Stimulated activated naive CD8-positive, alpha-beta T cell treated with anti-CD3 and anti-CD28 coated beads, Interleukin-15, amount 100 ng/mL, for 72 hours (primary cell): ENCODE measurements around the gene JAZF1.

Experiments used
- ATAC-seq: fragments of 150-1000 bp; cut with Tn5 transposase; 2 replicates; pipeline ENCODE4 v1.10.0; 2021; ENCODE audit warnings: mild to moderate bottlenecking, moderate library complexity
- DNase-seq, 2 donors: peaks; one replicate each; pipeline ENCODE4 v3.0.0; 2021 to 2022
- H3K27ac Mint-ChIP-seq, 2 donors: one replicate each; pipeline ENCODE4 v1.8.0; 2022; ENCODE audit warnings: mild to moderate bottlenecking in 2 of 2, mixed read lengths in 2 of 2, moderate library complexity in 2 of 2
- H3K27me3 Mint-ChIP-seq: one replicate; pipeline ENCODE4 v1.8.0; 2022; ENCODE audit warnings: mixed read lengths
- H3K4me1 Mint-ChIP-seq: one replicate; pipeline ENCODE4 v1.8.0; 2022; ENCODE audit warnings: mild to moderate bottlenecking, mixed read lengths
- H3K4me3 Mint-ChIP-seq, 2 donors: one replicate each; pipeline ENCODE4 v1.8.0; 2022; ENCODE audit warnings: mild to moderate bottlenecking in 2 of 2, mixed read lengths in 2 of 2, moderate library complexity in 1 of 2
- H3K9me3 Mint-ChIP-seq, 2 donors: one replicate each; pipeline ENCODE4 v1.8.0; 2022; ENCODE audit warnings: mixed read lengths in 2 of 2

JAZF1 gene

DNA sequence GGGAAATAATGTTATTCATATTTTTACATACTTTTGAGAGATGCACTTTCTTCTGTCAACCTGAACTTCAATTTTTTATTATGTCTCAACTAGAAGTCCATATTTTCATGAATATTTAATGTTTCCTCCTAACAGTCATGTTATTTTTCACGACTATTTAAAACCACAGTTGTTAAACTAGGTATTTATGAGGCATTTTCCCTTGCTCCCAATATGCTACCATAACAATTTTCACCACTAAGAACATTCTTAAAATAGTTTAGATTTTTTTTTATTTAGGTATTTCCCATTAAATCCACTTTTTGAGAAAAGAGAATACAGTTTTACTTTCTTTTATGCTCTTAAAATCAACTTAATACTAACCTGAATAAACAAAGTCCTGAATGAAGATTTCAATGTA, 89.4 kb downstream of the JAZF1 start:
- ATAC-seq (no peak), DNase-seq (no peak)
- peaks cover 34% of the 10 kb centered on the region for H3K4me1 Mint-ChIP-seq
- H3K9me3 Mint-ChIP-seq: no peaks in the 10 kb centered on the region
- H3K4me3 Mint-ChIP-seq: no peak overlapping the region
- no peak overlapping the region for H3K27ac Mint-ChIP-seq
- H3K27me3 Mint-ChIP-seq: no peaks in the 10 kb centered on the region

DNA sequence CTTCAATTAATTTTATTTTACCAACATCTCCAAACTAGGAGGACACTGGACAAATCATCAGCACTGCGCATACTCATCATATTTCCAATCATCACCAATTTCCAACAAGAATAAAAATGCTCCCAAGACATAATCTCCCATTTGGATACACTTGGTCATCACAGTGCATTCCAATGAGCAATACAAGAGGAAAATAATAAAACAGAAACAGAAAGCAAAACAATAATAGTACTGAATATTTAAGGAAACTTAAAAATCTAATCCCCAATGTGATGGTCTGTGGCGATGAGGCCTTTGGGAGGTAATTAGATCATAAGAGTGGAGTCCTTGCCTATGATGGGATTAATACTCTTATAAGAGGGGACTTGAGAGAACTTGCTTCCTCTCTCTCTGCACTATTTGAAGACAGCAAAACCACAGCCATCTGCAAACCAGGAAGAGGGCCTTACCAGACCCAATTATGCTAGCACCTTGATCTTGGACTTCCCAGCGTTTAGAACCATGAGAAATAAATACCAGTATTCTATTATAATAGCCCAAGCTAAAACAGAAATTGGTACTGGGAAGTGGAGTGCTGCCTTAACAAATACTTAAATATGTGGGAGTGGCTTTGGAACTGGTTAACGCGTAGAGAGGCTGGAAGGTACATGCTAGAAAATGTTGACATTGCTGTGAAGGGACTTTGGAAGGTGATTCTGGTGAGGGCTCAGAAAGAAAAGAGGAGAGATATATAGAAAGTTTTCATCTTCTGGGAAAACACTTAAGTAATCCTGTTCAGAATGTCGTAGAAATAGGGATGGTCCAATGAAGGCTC, 91.5 kb downstream of the JAZF1 start:
- no peaks in the 10 kb centered on the region for H3K27me3 Mint-ChIP-seq
- no peak overlapping the region for H3K4me3 Mint-ChIP-seq
- H3K9me3 Mint-ChIP-seq: no peaks in the 10 kb centered on the region
- ATAC-seq: no peak
- peak overlapping the region in 1 of 2 donors; percentile 19 for H3K27ac Mint-ChIP-seq
- DNase-seq: no peak
- H3K4me1 Mint-ChIP-seq: peaks cover 29% of the 10 kb centered on the region

DNA sequence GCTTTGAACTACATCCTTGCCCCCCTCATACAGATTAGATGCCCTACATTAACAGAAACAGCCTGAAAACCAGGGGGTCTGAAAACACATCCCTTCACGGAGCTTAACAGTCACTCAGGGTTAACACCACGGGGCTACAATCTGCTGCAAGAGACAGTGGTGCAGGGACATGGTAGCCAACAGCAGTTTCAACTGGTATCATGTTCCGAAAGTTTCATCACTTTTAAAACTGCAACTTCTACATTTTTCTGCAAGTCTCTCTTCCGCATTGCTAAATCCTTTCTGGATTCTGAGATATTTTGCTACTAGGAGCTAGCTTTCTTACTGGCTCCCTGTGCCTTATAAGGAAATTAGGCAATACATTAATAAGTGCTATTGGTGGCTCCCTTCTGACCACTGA, 92.6 kb downstream of the JAZF1 start:
- no peak for ATAC-seq
- DNase-seq: no peak
- Mint-ChIP-seq H3K27ac (no peak overlapping the region), H3K9me3 (no peaks in the 10 kb centered on the region), H3K4me1 (peaks cover 24% of the 10 kb centered on the region), H3K27me3 (no peaks in the 10 kb centered on the region), H3K4me3 (no peak overlapping the region)

DNA sequence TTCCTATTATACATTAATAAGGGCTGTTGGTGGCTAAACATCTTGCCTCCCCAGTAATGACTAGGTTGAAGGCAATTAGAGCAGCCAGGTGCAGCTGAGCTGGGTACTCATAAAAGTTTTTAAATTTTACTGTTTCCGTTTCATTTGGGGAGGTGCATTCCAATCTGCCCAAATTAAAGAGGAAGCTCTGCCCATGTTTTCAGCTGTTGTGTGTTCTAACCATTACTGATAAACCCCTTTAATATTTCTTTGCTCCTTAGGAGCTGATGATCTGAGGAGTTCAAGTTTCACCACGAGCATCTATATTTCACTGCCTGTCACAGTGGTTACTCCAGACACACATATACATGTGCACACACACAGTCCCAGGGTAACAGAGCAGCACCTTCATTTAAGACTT, 94.4 kb downstream of the JAZF1 start:
- DNase-seq (no peak), ATAC-seq (no peak)
- Mint-ChIP-seq H3K27ac (no peak overlapping the region), H3K27me3 (no peaks in the 10 kb centered on the region), H3K4me1 (peaks cover 24% of the 10 kb centered on the region), H3K4me3 (no peak overlapping the region), H3K9me3 (no peaks in the 10 kb centered on the region)

DNA sequence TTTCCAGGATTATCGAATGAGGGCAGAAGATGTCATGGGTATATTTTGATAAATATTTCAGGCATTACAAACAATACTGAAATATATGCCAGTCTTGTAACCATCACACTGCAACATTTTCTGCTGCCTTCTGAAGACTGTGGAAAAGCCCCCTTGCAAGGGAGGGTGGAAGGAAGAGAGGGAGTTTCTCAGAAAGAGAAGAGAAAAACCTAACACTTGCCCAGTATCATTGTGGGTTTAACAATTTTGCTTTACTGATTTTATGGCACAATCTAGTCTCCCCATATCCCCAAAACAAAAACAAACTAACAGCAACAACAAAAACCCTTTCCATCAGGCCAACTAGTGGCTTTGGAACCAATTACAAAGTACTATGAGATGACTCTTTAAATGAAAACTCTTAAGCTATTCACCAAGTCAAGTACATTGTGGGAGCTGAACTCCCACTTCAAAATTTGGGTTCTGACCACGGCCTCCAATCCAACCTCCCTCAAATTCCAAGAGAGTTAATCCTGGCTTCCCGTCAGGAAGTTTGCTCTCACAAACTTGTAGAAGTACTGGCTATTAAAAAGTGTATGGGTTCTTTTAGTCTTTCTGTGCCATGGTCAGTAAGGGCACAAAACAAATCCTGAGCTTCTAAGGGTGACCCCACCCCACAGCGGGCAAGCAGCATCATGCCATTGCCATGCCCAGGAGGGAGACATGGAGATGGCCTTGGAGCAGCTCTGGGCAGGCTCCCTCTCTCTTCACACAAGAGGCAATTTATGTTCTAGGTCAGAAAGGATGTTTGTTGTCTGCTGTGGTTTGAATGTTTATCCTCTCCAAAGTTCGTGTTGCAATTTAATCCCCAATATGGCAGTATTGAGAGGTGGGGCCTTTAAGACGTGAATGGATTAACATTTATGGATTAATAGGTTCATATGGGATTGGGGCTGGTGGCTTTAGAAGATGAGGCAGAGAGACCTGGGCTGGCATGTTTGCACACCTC, 96.3 kb downstream of the JAZF1 start:
- no peaks in the 10 kb centered on the region for H3K27me3 Mint-ChIP-seq
- no peak for DNase-seq
- no peaks in the 10 kb centered on the region for H3K9me3 Mint-ChIP-seq
- H3K4me3 Mint-ChIP-seq: no peak overlapping the region
- no peak overlapping the region for H3K27ac Mint-ChIP-seq
- peaks cover 11% of the 10 kb centered on the region for H3K4me1 Mint-ChIP-seq
- ATAC-seq: no peak

DNA sequence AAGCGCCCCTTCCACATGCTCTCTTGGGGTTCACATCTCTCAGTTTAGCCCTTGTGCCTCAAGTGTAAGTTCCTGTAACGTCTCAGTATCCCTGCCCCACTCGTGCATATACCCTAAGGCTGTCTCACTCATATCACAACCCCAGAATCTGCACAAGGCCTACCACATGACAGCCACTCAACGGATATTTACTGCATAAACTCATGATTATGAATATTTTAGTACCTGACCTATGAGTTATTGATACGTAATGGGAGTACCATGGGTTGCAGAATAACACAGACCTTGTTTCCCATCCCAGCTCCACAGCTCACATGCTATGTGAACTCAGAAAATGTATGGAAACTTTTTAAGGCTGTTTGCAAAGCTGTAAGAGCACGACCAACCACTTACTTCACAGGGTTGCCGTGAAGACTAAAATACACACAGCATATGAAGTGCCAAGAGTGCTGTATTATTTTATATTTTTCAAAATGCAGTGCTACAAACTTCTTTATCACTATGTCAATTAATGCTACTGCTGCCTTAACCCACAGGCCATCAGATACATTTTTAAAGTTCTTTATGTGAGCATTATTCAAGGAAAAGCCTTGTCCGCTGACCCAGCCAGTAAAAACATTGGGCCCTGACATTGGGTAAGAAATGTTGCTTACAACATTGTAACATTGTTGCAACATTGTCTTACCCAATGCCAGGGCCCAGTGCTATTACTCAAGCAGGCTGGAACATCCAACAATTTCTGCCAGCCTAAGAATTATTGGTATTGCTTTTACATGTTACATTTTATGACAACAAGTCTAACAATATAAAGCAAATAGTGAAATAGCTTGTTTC, 97.2 kb downstream of the JAZF1 start:
- ATAC-seq (no peak), DNase-seq (no peak)
- H3K9me3 Mint-ChIP-seq: no peaks in the 10 kb centered on the region
- H3K27ac Mint-ChIP-seq: no peak overlapping the region
- no peak overlapping the region for H3K4me3 Mint-ChIP-seq
- no peaks in the 10 kb centered on the region for H3K27me3 Mint-ChIP-seq
- peaks cover 1% of the 10 kb centered on the region for H3K4me1 Mint-ChIP-seq

DNA sequence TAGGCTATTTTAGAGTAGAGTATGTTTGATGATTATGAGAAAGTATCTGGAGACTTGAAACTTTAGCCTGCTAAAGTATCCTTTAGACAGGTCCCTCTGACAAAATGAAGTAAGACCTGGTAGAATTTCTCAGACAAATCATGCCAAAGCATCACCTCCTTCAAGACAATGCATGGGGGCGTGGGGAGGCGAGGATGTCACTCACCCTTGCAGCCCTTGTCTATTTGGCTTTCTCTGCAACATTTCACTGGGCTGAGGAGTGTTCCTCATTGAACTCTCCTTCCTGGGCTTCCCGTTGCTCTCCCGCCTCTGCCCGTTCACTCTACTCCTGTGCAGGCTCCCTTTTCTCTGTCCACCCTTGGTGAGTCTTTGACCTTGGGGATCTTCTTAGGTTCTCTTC, 98.5 kb downstream of the JAZF1 start:
- H3K4me3 Mint-ChIP-seq: no peak overlapping the region
- no peaks in the 10 kb centered on the region for H3K27me3 Mint-ChIP-seq
- H3K27ac Mint-ChIP-seq: no peak overlapping the region
- ATAC-seq (no peak), DNase-seq (no peak)
- no peaks in the 10 kb centered on the region for H3K9me3 Mint-ChIP-seq
- peaks cover 5% of the 10 kb centered on the region for H3K4me1 Mint-ChIP-seq

DNA sequence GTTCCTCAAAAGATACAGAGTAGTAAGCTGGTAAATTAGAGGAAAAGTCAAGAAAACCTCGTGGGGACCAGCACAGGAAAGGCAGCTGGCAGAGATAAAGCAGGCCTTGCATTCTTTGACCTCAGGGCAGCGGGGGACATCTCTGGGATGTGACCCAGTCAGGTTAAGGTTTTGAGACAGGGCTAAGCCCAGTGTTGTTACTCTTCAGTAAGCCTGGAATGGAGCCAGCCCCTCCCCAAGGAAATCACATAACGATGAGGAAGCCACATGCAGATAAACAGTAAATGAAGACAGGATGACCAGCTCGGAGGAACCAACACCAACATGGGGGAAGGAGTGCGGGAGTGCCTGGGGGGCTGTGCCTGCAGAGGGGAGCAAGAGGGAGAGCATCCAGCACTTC, 99.6 kb downstream of the JAZF1 start:
- DNase-seq: no peak
- no peaks in the 10 kb centered on the region for H3K27me3 Mint-ChIP-seq
- ATAC-seq: no peak
- H3K4me3 Mint-ChIP-seq: no peak overlapping the region
- no peaks in the 10 kb centered on the region for H3K9me3 Mint-ChIP-seq
- peaks cover 5% of the 10 kb centered on the region for H3K4me1 Mint-ChIP-seq
- peak overlapping the region in 1 of 2 donors; percentile 77 for H3K27ac Mint-ChIP-seq

DNA sequence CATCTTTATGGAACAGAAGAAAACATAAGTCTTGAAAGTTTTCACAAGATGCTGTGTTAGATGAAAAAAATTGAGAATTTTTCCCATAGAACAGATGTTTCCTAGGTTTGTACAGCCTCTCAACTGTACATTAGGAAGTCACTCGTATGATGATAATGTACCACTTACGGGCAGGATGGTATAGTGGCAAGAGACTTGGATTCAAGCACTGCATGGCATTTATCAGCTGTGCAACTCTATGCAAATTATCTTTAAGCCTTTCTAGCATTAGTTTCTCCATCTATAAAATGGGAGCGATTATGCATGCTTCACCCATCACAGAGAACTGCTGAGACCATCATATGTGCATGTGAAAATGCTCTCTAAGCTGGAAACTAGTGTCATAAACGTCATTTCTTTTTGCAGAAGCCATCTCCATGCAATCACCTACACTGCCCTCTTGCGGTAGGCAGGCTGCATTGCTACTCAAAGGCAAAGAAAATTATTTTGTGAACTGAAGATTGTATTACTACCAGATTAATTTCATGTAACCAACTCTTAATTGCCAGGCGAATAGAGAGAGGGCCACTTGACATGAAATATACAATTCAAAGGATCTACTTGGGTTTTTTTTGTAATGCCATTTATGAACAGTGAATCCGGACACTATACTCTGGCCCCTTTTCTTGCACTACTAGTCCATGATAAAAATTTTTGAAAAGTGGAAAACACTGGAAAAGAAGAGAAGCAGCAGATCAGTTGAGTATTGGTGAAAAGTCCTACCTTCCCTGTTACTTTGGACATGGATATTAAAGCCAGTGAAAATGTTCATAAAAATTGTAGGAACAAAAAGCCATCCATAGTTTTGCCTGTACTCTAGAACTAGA, 102.3 kb downstream of the JAZF1 start:
- Mint-ChIP-seq H3K27me3 (no peaks in the 10 kb centered on the region), H3K27ac (no peak overlapping the region), H3K4me3 (no peak overlapping the region), H3K9me3 (no peaks in the 10 kb centered on the region), H3K4me1 (peaks cover 5% of the 10 kb centered on the region)
- peak; percentile 40 to 42 for DNase-seq
- ATAC-seq: peak; percentile 56

DNA sequence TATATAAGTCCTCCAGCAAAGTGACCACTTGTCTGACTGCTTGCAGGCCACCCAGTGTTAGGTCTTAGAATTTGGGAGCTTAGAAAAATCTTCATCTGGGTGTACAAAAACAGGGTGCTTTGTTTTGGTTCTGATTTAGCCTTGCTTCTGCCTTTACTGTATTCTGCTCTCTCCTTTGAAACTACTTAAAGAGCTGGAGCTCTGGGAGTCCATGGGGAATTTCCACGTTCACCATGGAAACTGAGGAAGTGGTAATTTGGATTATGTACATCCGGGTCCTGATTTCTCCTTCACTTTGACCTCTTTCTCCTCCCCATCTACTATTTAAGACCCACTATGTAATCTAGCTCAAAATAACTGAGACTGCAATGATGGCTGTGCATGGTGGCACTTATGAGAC, 103.0 kb downstream of the JAZF1 start:
- H3K27ac Mint-ChIP-seq: no peak overlapping the region
- peaks cover 5% of the 10 kb centered on the region for H3K4me1 Mint-ChIP-seq
- H3K27me3 Mint-ChIP-seq: no peaks in the 10 kb centered on the region
- no peak for ATAC-seq
- DNase-seq: no peak
- H3K9me3 Mint-ChIP-seq: no peaks in the 10 kb centered on the region
- no peak overlapping the region for H3K4me3 Mint-ChIP-seq

DNA sequence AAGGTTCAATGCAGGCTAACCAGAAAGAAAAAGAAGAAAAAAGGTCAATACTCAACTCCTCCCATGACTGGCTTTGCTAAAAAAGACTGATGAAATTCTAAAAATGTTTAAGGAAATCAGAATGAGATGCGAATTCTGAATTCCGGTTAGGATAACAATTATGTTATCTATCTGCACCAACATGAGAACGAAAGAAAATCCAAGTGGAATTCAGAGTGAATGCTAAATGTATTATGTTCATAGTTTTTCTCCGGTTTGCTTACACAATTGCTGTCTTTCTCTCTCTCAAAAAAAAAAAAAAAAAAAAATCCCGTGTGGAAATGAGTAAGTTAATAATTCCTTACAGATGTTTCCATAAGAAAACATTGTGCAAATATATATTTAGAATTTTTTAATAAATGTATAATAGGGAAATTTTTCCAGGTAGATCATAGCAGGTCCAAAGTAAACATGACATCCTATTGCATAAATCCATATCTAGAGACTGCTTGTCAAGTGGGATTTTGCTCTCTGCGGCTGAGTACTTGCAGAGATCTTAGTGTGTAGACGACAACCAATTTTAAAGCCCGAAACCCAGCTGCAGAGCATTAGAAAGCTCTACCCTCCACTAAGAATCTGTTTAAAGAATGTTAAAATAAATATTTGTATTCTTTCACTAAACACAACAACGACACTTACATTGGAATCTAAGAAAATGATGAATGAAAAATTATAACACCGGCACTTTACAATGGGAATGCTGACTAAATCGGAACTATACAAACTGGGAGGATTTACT, 104.0 kb downstream of the JAZF1 start:
- Mint-ChIP-seq H3K4me3 (no peak overlapping the region), H3K9me3 (no peaks in the 10 kb centered on the region), H3K27ac (no peak overlapping the region), H3K27me3 (no peaks in the 10 kb centered on the region), H3K4me1 (peaks cover 5% of the 10 kb centered on the region)
- ATAC-seq: no peak
- no peak for DNase-seq

DNA sequence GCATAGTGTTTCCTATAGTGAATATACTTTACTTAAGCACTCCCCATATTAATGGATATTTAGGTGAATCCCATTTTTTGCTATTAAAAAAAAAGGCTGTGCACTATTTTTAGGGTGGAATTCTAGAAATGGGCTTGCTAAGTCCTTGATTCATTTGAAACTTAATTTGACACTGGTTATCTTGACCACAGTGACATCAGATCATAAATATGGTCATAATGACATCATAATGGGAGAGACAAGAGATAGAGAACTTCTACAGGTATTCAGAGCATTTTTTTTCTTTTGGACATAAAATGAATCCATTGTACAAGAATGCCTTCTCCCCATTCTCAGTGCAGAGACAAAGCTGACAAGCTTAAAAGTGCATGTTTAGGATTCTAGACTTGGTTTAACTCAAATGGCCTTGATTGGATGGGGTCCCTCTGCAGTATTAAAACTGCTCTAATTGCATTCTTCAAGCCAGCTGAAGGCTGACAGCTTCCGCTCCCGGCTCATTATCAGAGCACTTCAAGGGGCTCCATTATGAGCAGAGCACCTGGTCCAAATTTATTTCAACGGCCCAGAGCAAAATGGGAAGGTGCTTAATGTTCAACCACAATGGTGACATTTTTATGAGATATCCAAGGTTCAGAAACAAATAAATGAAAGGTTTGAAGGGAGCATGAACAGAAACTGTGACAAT, 104.8 kb downstream of the JAZF1 start:
- no peak for ATAC-seq
- Mint-ChIP-seq H3K4me3 (no peak overlapping the region), H3K27me3 (no peaks in the 10 kb centered on the region), H3K9me3 (no peaks in the 10 kb centered on the region), H3K4me1 (peaks cover 5% of the 10 kb centered on the region), H3K27ac (peak overlapping the region in 1 of 2 donors; percentile 30)
- DNase-seq: no peak

DNA sequence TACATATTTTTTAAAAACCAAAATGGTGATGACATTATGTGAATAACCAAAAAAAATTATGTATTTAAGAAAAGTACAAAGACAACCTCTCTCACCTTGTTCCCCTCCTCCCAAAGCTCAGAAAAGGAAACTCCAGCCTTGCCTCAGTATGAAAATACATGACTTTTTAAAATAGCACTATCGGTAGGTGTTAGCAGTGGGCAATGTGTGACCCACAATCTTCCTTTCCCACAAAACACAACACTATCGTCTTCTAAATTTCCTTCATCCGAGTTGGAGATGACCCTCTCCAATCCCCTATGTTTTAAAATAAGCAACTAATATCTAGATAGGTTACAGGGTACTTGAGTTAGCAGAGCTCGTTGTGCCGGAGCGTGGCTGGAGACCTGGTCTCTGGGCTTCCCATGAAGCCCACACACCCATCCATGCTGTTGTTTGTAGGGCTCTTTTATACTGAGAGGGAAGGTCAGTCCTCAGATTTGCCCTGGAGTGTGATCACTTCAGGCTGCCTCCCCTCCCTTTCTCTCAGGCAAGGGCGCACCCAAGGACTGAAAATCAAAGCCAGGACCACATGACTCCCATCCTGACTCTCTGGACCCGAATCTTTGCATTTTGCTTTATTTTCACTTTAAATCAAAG, 107.6 kb downstream of the JAZF1 start:
- no peak overlapping the region for H3K4me3 Mint-ChIP-seq
- H3K9me3 Mint-ChIP-seq: no peaks in the 10 kb centered on the region
- ATAC-seq: no peak
- no peak for DNase-seq
- no peak overlapping the region for H3K27ac Mint-ChIP-seq
- H3K27me3 Mint-ChIP-seq: no peaks in the 10 kb centered on the region
- H3K4me1 Mint-ChIP-seq: peaks cover 4% of the 10 kb centered on the region
